ENCODE data around the gene SLC23A3. TPM values are rescaled to one million over a fixed set of nuclear protein-coding genes. Genes with fewer than 3 reads are reported as not detected.

SLC23A3 gene
- total RNA-seq, 8 experiments from 2014 or later: 0.13 to 3.4 (median 0.54) TPM

GRCh38 chr2:219122202-219122980 is 47.4 kb downstream of the SLC23A3 start:
- H3K4me3 ChIP-seq: no peak overlapping the region
- in situ Hi-C loops (cut with MboI; ENCODE audit: low pct_unique_long_range_greater_than_20kb in 2 of 9, low sequenced_read_pairs in 9 of 9, unreplicated experiment in 9 of 9): no loop called here
- H3K27ac ChIP-seq: no peak overlapping the region
- WGBS, 10 experiments: 0 to 96% (median 61%) methylated on average over 2 to 5 of the region's 5 CpGs; no CpG with 5 or more reads in 2 of the 10 experiments
- peak in 6 of 8 experiments; percentile 32 to 85 (median 58) for ATAC-seq (replicated peaks in 6 of 8)
- no peaks in the 10 kb centered on the region for H3K4me1 ChIP-seq (replicated peaks in 1 of 2)

- in situ Hi-C loops (cut with MboI; ENCODE audit: low pct_unique_long_range_greater_than_20kb in 2 of 9, low sequenced_read_pairs in 9 of 9, unreplicated experiment in 9 of 9): no loop called here
- ATAC-seq (replicated peaks in 6 of 8): no peak
- Histone ChIP-seq H3K27ac (no peak overlapping the region), H3K4me3 (no peak overlapping the region), H3K4me1 (replicated peaks in 1 of 2) (no peaks in the 10 kb centered on the region)
These were observed 49.7 kb downstream of the SLC23A3 start for GRCh38 chr2:219120082-219120481.

- in situ Hi-C loops (cut with MboI; ENCODE audit: low pct_unique_long_range_greater_than_20kb in 2 of 9, low sequenced_read_pairs in 9 of 9, unreplicated experiment in 9 of 9): no loop called here
- peak in 7 of 8 experiments; percentile 33 to 71 (median 57) for ATAC-seq (replicated peaks in 6 of 8)
- no peaks in the 10 kb centered on the region for H3K4me1 ChIP-seq (replicated peaks in 1 of 2)
- H3K4me3 ChIP-seq: no peak overlapping the region
- no peak overlapping the region for H3K27ac ChIP-seq
- 60 to 90% (median 77%) methylated on average over 3 to 5 of the region's 7 CpGs for WGBS, 10 experiments
These were observed 50.3 kb downstream of the SLC23A3 start for GRCh38 chr2:219119422-219120043.

- Histone ChIP-seq H3K27ac (no peak overlapping the region), H3K4me3 (no peak overlapping the region), H3K4me1 (replicated peaks in 1 of 2) (no peaks in the 10 kb centered on the region)
- ATAC-seq (replicated peaks in 6 of 8): peak in 2 of 8 experiments; percentile 5 to 20
- in situ Hi-C loops (cut with MboI; ENCODE audit: low pct_unique_long_range_greater_than_20kb in 2 of 9, low sequenced_read_pairs in 9 of 9, unreplicated experiment in 9 of 9): no loop called here
- 40 to 67% (median 57%) methylated on average over 1 to 8 of the region's 12 CpGs; no CpG with 5 or more reads in 7 of the 10 experiments for WGBS, 10 experiments
These were observed 51.3 kb downstream of the SLC23A3 start for GRCh38 chr2:219118504-219118903.

GRCh38 chr2:219116776-219117646 is 52.8 kb downstream of the SLC23A3 start:
- no peaks in the 10 kb centered on the region for H3K4me1 ChIP-seq (replicated peaks in 1 of 2)
- no peak overlapping the region for H3K27ac ChIP-seq
- 20 to 100% (median 70%) methylated on average over 1 to 6 of the region's 8 CpGs for WGBS, 10 experiments
- in situ Hi-C loops (cut with MboI; ENCODE audit: low pct_unique_long_range_greater_than_20kb in 2 of 9, low sequenced_read_pairs in 9 of 9, unreplicated experiment in 9 of 9): no loop called here
- peak in 1 of 8 experiments; percentile 22 for ATAC-seq (replicated peaks in 6 of 8)
- no peak overlapping the region for H3K4me3 ChIP-seq

- Histone ChIP-seq H3K4me3 (no peak overlapping the region), H3K4me1 (replicated peaks in 1 of 2) (no peaks in the 10 kb centered on the region), H3K27ac (no peak overlapping the region)
- ATAC-seq (replicated peaks in 6 of 8): no peak
- in situ Hi-C loops (cut with MboI; ENCODE audit: low pct_unique_long_range_greater_than_20kb in 2 of 9, low sequenced_read_pairs in 9 of 9, unreplicated experiment in 9 of 9): no loop called here
- WGBS, 10 experiments: 52 to 94% (median 82%) methylated on average over 1 to 9 of the region's 9 CpGs
These were observed 57.0 kb downstream of the SLC23A3 start for GRCh38 chr2:219112651-219113338.

GRCh38 chr2:219112062-219112406 is 57.8 kb downstream of the SLC23A3 start:
- Histone ChIP-seq H3K4me3 (no peak overlapping the region), H3K27ac (no peak overlapping the region), H3K4me1 (replicated peaks in 1 of 2) (no peaks in the 10 kb centered on the region)
- ATAC-seq (replicated peaks in 6 of 8): no peak
- WGBS, 10 experiments: 70 to 100% (median 88%) methylated on average over 1 to 2 of the region's 2 CpGs; no CpG with 5 or more reads in 3 of the 10 experiments
- in situ Hi-C loops (cut with MboI; ENCODE audit: low pct_unique_long_range_greater_than_20kb in 2 of 9, low sequenced_read_pairs in 9 of 9, unreplicated experiment in 9 of 9): no loop called here

Other genes with a start within 250 kb of the SLC23A3 start
- 1 to 10 TPM in 5 of 8 experiments, under 1 TPM in 3; 0.13 to 4.6 (median 1.5) TPM for gene CDK5R2, start 210.4 kb downstream of the SLC23A3 start, total RNA-seq
- 1 to 10 TPM in 1 of 8 experiments, under 1 TPM in 3, not detected in 4; 0.08 to 4.6 (median 0.65) TPM for gene FEV, start 184.8 kb downstream of the SLC23A3 start, total RNA-seq
- gene CRYBA2, start 176.6 kb downstream of the SLC23A3 start, total RNA-seq: 10 to 100 TPM in 1 of 8 experiments, under 1 TPM in 2, not detected in 5; 0.81 to 11.2 (median 0.87) TPM
- gene CFAP65, start 128.5 kb downstream of the SLC23A3 start, total RNA-seq: 1 to 10 TPM in 3 of 8 experiments, under 1 TPM in 5; 0.46 to 6.3 (median 0.66) TPM
- under 1 TPM in 5 of 8 experiments, not detected in 3; 0.08 to 0.57 (median 0.46) TPM for gene IHH, start 109.1 kb downstream of the SLC23A3 start, total RNA-seq
- gene NHEJ1, start 9.2 kb downstream of the SLC23A3 start, total RNA-seq: 10 to 100 TPM in 6 of 8 experiments, 1 to 10 TPM in 2; 7.3 to 55.7 (median 15.5) TPM
- gene CNPPD1, start 6.9 kb upstream of the SLC23A3 start, total RNA-seq: 10 to 100 TPM; 18.2 to 44.9 (median 37.5) TPM
- gene RETREG2, start 8.2 kb upstream of the SLC23A3 start, total RNA-seq: 100 to 1,000 TPM in 1 of 8 experiments, 10 to 100 TPM in 7; 41.0 to 102 (median 69.0) TPM
- gene ZFAND2B, start 36.8 kb upstream of the SLC23A3 start, total RNA-seq: 10 to 100 TPM; 19.7 to 35.8 (median 25.7) TPM
- 100 to 1,000 TPM in 1 of 8 experiments, 10 to 100 TPM in 7; 14.2 to 122 (median 34.5) TPM for gene ABCB6, start 48.9 kb upstream of the SLC23A3 start, total RNA-seq
- gene ATG9A, start 59.6 kb upstream of the SLC23A3 start, total RNA-seq: 10 to 100 TPM; 21.5 to 50.5 (median 34.4) TPM
- gene ANKZF1, start 59.8 kb upstream of the SLC23A3 start, total RNA-seq: 10 to 100 TPM; 24.3 to 78.1 (median 48.1) TPM
- gene GLB1L, start 75.4 kb upstream of the SLC23A3 start, total RNA-seq: 10 to 100 TPM in 1 of 8 experiments, 1 to 10 TPM in 7; 5.6 to 30.7 (median 7.5) TPM
- 10 to 100 TPM; 14.6 to 36.9 (median 23.7) TPM for gene STK16, start 75.5 kb upstream of the SLC23A3 start, total RNA-seq
- gene TUBA4B, start 83.2 kb upstream of the SLC23A3 start, total RNA-seq: under 1 TPM in 3 of 8 experiments, not detected in 5; 0.13 to 0.28 (median 0.14) TPM
- gene TUBA4A, start 83.9 kb upstream of the SLC23A3 start, total RNA-seq: 10 to 100 TPM in 2 of 8 experiments, 1 to 10 TPM in 6; 2.3 to 23.4 (median 4.7) TPM
- gene DNAJB2, start 109.3 kb upstream of the SLC23A3 start, total RNA-seq: 100 to 1,000 TPM in 2 of 8 experiments, 10 to 100 TPM in 6; 25.2 to 131 (median 55.0) TPM
- gene PTPRN, start 139.4 kb upstream of the SLC23A3 start, total RNA-seq: 100 to 1,000 TPM in 1 of 8 experiments, 10 to 100 TPM in 4, 1 to 10 TPM in 1, under 1 TPM in 2; 0.92 to 159 (median 15.3) TPM
- 1 to 10 TPM in 1 of 8 experiments, not detected in 7; 1.1 TPM for gene RESP18, start 162.7 kb upstream of the SLC23A3 start, total RNA-seq
- gene DNPEP, start 217.9 kb upstream of the SLC23A3 start, total RNA-seq: 10 to 100 TPM; 12.7 to 63.4 (median 27.9) TPM
- gene DES, start 248.3 kb upstream of the SLC23A3 start, total RNA-seq: 1 to 10 TPM in 1 of 8 experiments, under 1 TPM in 5, not detected in 2; 0.33 to 1.0 (median 0.76) TPM